Common myeloid progenitor, CD34-positive (primary cell): ENCODE results near the gene CORO7.
A peak's percentile ranks its signal among the peaks of the same experiment; 100 is the strongest.
"Not testable (repeated sequence)": the region's sequence is repeated elsewhere in the genome, so short reads cannot be mapped to it uniquely, and the experiment has no call there.

ENCODE experiments used
- CTCF ChIA-PET: fragments of 350-600 bp; sonication (Branson Sonifier 250); formaldehyde crosslinking; loops from one replicate; lab custom pipeline; 2021; ENCODE audit warnings: antibody characterized with exemption; lab: Charles Lee
- POLR2A ChIA-PET: fragments of 350-600 bp; sonication (Branson Sonifier 250); formaldehyde crosslinking; loops from one replicate; lab custom pipeline; 2021; ENCODE audit warnings: antibody characterized with exemption; lab: Charles Lee
- DNase-seq, 3 donors: peaks; one replicate each; pipeline versions ENCODE4 v3.0.0 to v3.0.0-alpha.2; 2013
- H3K27ac ChIP-seq, 2 experiments: 1 replicate in 1 of 2; 2 replicates in 1 of 2; pipeline ENCODE4 v1.7.0; 2013; ENCODE audit warnings: inconsistent platforms in 2 of 2, low read length in 2 of 2, mild to moderate bottlenecking in 2 of 2, low read depth in 1 of 2, moderate library complexity in 1 of 2; ENCODE audit not compliant: severe bottlenecking in 2 of 2, insufficient read depth in 1 of 2, poor library complexity in 1 of 2
- H3K27me3 ChIP-seq, 5 experiments: replicated peaks in 2 of 5; 1 replicate in 3 of 5; 2 replicates in 2 of 5; pipeline versions ENCODE4 v1.6.1 to v1.7.0; 2013; ENCODE audit warnings: low read length in 4 of 5, mild to moderate bottlenecking in 2 of 5, moderate library complexity in 2 of 5, inconsistent platforms in 1 of 5; ENCODE audit not compliant: insufficient read depth in 5 of 5, control insufficient read depth in 4 of 5
- H3K36me3 ChIP-seq, 4 experiments: 1 replicate in 2 of 4; 2 replicates in 2 of 4; pipeline versions ENCODE4 v1.6.1 to v1.7.0; 2013; ENCODE audit warnings: low read length in 3 of 4, control low read depth in 1 of 4, mild to moderate bottlenecking in 1 of 4; ENCODE audit not compliant: control insufficient read depth in 4 of 4, insufficient read depth in 4 of 4
- H3K4me1 ChIP-seq, 4 experiments: 1 replicate in 3 of 4; 2 replicates in 1 of 4; pipeline versions ENCODE4 v1.6.1 to v1.7.1; 2013; ENCODE audit warnings: low read length in 3 of 4, mild to moderate bottlenecking in 3 of 4, control low read depth in 1 of 4, inconsistent platforms in 1 of 4, moderate library complexity in 1 of 4; ENCODE audit not compliant: control insufficient read depth in 4 of 4, insufficient read depth in 4 of 4; ENCODE audit errors: control extremely low read depth in 1 of 4
- H3K4me3 ChIP-seq, 7 experiments: 1 replicate in 4 of 7; 2 replicates in 3 of 7; pipeline versions ENCODE4 v1.5.1 to v1.7.0; 2013; ENCODE audit warnings: mild to moderate bottlenecking in 7 of 7, low read length in 6 of 7, moderate library complexity in 6 of 7, inconsistent platforms in 2 of 7, low read depth in 2 of 7, control low read depth in 1 of 7; ENCODE audit not compliant: insufficient read depth in 4 of 7, control insufficient read depth in 1 of 7; ENCODE audit errors: extremely low read depth in 1 of 7
- H3K9me3 ChIP-seq, 5 experiments: 1 replicate in 4 of 5; 2 replicates in 1 of 5; pipeline versions ENCODE4 v1.6.1 to v1.7.1; 2013; ENCODE audit warnings: low read length in 4 of 5, mild to moderate bottlenecking in 2 of 5, inconsistent platforms in 1 of 5, low read depth in 1 of 5, moderate library complexity in 1 of 5; ENCODE audit not compliant: control insufficient read depth in 4 of 5, insufficient read depth in 2 of 5; ENCODE audit errors: control extremely low read depth in 1 of 5
- WGBS: methylation state at CpG from one replicate; pipeline ENCODE4 v1.1.5; 2013; ENCODE audit not compliant: insufficient coverage; 5-methylcytosine and 5-hydroxymethylcytosine counted together

The CORO7 gene

DNA sequence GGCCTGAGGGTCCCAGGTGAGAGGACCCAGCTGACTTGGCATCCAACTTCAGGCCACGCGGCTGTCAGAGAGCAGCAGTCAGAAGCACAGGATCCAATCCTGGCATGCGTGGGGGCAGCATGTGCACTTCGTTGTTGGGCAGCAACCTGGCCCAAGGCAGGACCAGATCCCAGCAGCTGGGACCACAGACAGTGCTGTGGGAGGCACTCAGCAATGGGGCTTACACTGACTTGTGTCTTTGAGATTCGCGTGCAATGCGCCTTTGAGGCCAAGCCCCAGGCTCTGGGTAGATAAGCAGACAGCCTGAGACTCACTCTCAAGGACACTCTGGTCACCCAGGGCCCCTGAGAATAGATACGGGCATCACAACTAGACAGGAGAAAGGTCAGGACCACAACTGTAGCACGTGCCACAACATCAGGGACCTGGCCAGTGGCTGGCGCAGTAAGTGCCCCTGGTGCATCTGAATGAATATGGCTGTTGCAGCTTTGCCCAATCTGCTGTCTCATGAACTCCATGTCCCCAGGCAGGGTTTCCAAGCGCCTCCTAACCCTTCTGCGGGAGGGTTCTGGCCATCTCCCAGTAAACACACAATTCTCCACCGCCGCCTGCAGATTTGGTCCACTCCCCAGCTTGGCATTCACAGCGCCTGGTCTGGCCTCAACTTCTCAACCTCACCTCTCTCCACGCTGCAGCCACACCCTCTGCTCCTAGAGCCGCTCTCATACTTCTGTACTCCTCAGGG, 68.5 kb downstream of the CORO7 start:
- Histone ChIP-seq H3K4me3 (no peak overlapping the region), H3K4me1 (peaks cover 0 to 15% (median 11%) of the 10 kb centered on the region in 4 experiments), H3K9me3 (no peaks in the 10 kb centered on the region), H3K36me3 (peaks cover 2 to 30% (median 15%) of the 10 kb centered on the region in 4 experiments), H3K27me3 (no peaks in the 10 kb centered on the region), H3K27ac (no peak overlapping the region)
- peak in 1 of 3 donors; percentile 26 for DNase-seq
- POLR2A ChIA-PET = no interaction called here
- 97% methylated on average over 11 of the region's 17 CpGs for WGBS
- CTCF ChIA-PET = interaction anchor here (0.6 to 1.5 kb wide), 4 partner anchors 9 to 389 kb away, joined by 3 to 5 read pairs (median 4); no protein-coding TSS in a partner anchor

DNA sequence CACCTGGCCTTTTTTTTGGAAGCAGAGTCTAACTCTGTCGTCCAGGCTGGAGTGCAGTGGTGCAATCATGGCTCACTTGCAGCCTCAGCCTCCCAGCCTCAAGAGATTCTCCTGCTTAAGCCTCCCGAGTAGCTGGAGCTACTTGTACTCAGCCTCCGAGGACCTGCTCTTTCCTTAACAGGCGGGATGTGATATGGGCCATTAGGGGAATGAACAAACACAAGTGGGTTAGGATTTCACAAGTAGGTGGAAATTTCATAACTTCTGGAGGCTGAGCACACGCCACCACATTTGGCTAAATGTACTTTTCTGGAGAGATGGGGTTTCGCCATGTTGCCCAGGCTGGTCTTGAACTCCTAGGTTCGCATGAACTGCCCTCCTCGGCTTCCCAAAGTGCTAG, 69.4 kb downstream of the CORO7 start:
- DNase-seq = no peak
- ChIA-PET POLR2A (no interaction called here), CTCF (interaction anchor here (1.0 to 1.5 kb wide), 3 partner anchors 8 to 15 kb away, joined by 3 to 5 read pairs (median 4); no protein-coding TSS in a partner anchor)
- H3K36me3 ChIP-seq = peaks cover 2 to 32% (median 15%) of the 10 kb centered on the region in 4 experiments
- H3K4me1 ChIP-seq = peaks cover 0 to 15% (median 11%) of the 10 kb centered on the region in 4 experiments
- H3K4me3 ChIP-seq = no peak overlapping the region
- no peak overlapping the region for H3K27ac ChIP-seq
- H3K9me3 ChIP-seq = no peaks in the 10 kb centered on the region
- 97% methylated on average over 8 of the region's 8 CpGs for WGBS
- no peaks in the 10 kb centered on the region for H3K27me3 ChIP-seq

DNA sequence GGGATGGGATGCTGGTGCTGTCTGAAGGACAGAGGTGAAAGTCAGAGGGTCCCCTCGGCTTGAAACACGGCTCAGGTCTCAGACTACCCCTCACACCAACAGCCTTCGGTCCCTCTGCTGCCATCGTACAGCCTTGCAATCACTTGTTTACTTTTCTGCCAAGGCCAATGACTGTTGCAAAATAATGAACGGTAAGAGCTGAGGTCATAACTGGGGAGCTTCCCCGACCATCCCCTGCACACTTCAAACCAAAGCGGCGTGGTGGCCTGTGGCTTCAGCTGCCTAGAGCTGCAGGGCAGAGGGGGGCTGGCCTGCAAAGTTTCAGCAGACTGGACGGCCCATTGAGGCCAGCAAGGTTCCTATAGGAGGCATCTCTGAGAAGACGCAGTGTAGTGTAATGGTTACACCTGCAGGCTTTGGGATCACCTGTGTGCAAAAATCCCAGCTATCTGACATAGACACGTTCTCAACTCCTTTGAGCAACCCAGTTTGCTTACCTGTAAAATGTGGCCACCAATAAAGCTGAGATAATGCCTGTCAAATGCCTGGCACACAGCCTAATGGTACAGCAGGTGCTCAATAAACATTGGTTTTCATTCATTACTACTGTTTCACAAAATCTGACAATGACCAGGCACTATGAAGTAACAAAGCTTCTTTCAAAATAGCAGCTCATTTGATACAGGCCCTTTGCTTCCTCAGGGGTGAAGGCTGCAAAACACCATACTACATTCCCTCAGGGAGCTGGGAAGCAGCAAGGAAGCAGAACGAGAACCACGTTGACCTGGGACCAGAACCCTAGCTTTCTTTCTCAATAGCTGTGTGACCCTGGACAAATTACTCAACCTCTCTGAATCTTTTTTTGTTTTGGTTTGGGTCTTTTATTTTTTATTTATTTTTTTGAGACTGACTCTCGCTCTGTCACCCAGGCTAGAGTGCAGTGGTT, 70.3 kb downstream of the CORO7 start:
- ChIA-PET CTCF (interaction anchor here (0.7 kb wide), 1 partner anchor 36 kb away, joined by 3 read pairs; no protein-coding TSS in a partner anchor), POLR2A (interaction anchor here (1.0 to 1.1 kb wide), 2 partner anchors 13 to 130 kb away, joined by 3 read pairs; partner anchors contain the start of gene HMOX2)
- no peaks in the 10 kb centered on the region for H3K27me3 ChIP-seq
- peaks cover 0 to 11% (median 7%) of the 10 kb centered on the region in 4 experiments for H3K4me1 ChIP-seq
- WGBS = 86% methylated on average over 12 of the region's 14 CpGs
- H3K36me3 ChIP-seq = peaks cover 2 to 41% (median 18%) of the 10 kb centered on the region in 4 experiments
- peak overlapping the region in 1 of 7 experiments; percentile 23 for H3K4me3 ChIP-seq
- H3K9me3 ChIP-seq = no peaks in the 10 kb centered on the region
- H3K27ac ChIP-seq = no peak overlapping the region
- DNase-seq = no peak

DNA sequence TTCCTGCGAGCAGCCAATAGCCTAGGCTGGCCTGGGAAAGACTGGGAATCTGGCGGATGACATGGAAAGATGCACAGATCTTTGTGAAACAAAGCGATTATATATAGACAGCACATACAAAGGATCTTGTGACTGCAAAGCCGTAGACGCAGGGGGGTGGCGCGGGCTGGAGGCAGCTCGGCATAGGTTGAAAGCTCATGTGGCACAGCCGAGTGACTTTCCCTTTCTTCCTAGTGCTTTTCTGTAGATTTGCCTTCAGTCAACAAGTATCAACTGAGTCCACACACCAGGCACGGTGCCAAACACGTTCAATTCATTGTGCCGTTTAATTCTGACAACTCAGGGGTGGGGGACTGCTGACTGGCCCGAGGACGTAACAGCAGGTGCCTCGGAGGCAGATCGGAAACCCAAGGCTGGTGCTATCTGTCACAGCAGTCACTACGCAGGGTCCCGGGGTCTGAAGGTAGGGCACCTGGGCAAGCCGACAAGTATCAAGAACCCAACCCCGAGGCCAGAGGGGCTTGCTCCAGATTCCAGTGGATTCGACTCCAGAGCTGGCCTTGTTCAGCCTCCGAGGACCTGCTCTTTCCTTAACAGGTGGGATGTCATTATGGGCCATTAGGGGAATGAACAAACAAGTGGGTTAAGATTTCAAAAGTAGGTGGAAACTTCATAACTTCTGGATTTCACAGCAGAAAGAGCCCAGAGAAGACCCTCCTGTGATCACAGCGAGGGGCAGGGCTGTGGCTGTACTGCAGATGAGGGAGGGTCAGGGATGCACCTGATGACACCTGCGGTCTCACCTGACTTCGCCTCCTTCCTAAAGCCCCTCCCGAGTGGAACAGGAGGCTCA, 71.2 kb downstream of the CORO7 start:
- no peak overlapping the region for H3K27ac ChIP-seq
- peaks cover 3 to 50% (median 24%) of the 10 kb centered on the region in 4 experiments for H3K36me3 ChIP-seq
- peaks cover 0 to 11% (median 4%) of the 10 kb centered on the region in 4 experiments for H3K4me1 ChIP-seq
- 95% methylated on average over 26 of the region's 26 CpGs for WGBS
- no peaks in the 10 kb centered on the region for H3K9me3 ChIP-seq
- no peaks in the 10 kb centered on the region for H3K27me3 ChIP-seq
- ChIA-PET CTCF (no interaction called here), POLR2A (interaction anchor here (1.1 kb wide), 1 partner anchor 12 kb away, joined by 3 read pairs; no protein-coding TSS in a partner anchor)
- H3K4me3 ChIP-seq = peak overlapping the region in 1 of 7 experiments; percentile 23
- no peak for DNase-seq

DNA sequence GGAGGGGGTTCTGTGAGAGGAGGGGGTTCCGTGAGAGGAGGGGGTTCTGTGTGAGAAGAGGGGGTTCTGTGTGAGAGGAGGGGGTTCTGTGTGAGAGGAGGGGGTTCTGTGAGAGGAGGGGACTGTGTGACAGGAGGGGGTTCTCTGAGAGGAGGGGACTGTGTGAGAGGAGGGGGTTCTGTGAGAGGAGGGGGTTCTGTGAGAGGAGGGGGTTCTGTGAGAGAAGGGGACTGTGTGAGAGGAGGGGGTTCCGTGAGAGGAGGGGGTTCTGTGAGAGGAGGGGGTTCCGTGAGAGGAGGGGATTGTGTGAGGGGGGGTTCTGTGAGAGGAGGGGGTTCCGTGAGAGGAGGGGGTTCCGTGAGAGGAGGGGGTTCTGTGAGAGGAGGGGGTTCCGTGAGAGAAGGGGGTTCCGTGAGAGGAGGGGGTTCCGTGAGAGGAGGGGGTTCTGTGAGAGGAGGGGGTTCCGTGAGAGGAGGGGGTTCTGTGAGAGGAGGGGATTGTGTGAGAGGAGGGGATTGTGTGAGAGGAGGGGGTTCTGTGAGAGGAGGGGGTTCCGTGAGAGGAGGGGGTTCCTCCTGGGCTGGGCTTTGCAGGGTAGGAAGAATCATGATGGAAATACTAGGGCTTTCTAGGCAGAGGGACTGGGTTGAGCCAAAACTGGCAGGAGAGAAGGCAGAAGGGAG, 72.0 kb downstream of the CORO7 start:
- CTCF ChIA-PET = not testable (repeated sequence)
- WGBS = 47% methylated on average over 2 of the region's 10 CpGs

More for the DNA sequence above, 72.0 kb downstream of the CORO7 start:
- H3K27me3 ChIP-seq, H3K4me3 ChIP-seq, H3K4me1 ChIP-seq, H3K9me3 ChIP-seq, POLR2A ChIA-PET, H3K27ac ChIP-seq: not testable (repeated sequence)
- H3K36me3 ChIP-seq = peaks cover 3 to 58% (median 26%) of the 10 kb centered on the region in 4 experiments
- DNase-seq = peak in 2 of 3 donors; percentile 66 to 76
